Esophagus squamous epithelium (tissue), 5 donors: ENCODE measurements around the gene PNPLA8. TPM values are rescaled to one million over a fixed set of nuclear protein-coding genes. Genes with fewer than 3 reads are reported as not detected.
"Not testable (repeated sequence)": the region's sequence is repeated elsewhere in the genome, so short reads cannot be mapped to it uniquely, and the experiment has no call there.

Experiments
- DNase-seq: peaks from one replicate; lab custom pipeline; 2025; lab: John Stamatoyannopoulos, UW
- H3K27ac ChIP-seq, 4 donors: fragments of 200-600 bp; sonication (generic); one replicate each; pipeline ENCODE4 v1.5.1; 2016 to 2019; ENCODE audit warnings: mild to moderate bottlenecking in 1 of 4
- H3K27me3 ChIP-seq, 4 donors: fragments of 200-600 bp; sonication (generic); 1 replicate in 3 of 4; 2 replicates in 1 of 4; pipeline versions ENCODE4 v1.5.1 to v1.6.0; 2017 to 2021; ENCODE audit warnings: antibody characterized with exemption in 1 of 4
- H3K36me3 ChIP-seq, 3 donors: fragments of 200-600 bp; sonication (generic); one replicate each; pipeline ENCODE4 v1.5.1; 2016 to 2019
- H3K4me1 ChIP-seq, 3 donors: fragments of 200-600 bp; sonication (generic); one replicate each; pipeline ENCODE4 v1.5.1; 2017 to 2019
- H3K4me3 ChIP-seq, 4 donors: fragments of 200-600 bp; sonication (generic); 1 replicate in 3 of 4; 2 replicates in 1 of 4; pipeline ENCODE4 v1.5.1; 2016 to 2019; ENCODE audit warnings: mild to moderate bottlenecking in 2 of 4, moderate library complexity in 1 of 4
- H3K9me3 ChIP-seq, 3 donors: fragments of 200-600 bp; sonication (generic); one replicate each; pipeline ENCODE4 v1.5.1; 2016 to 2019
- CTCF ChIP-seq, 6 experiments: fragments of 450-650 bp in 4 of 6; fragments of 200-600 bp in 2 of 6; sonication (generic) in 2 of 6; IDR thresholded peaks; one replicate each; pipeline ENCODE4 v1.5.1; 2016 to 2019; ENCODE audit warnings: antibody characterized with exemption in 6 of 6, mild to moderate bottlenecking in 4 of 6, moderate library complexity in 4 of 6
- POLR2A ChIP-seq, 4 donors: fragments of 450-650 bp; IDR thresholded peaks; one replicate each; pipeline ENCODE4 v1.6.1; 2017; ENCODE audit warnings: antibody characterized with exemption in 4 of 4, mild to moderate bottlenecking in 4 of 4, moderate library complexity in 3 of 4
- WGBS, 2 donors: methylation state at CpG; one replicate each; pipeline ENCODE4 v1.1.5; 2018; 5-methylcytosine and 5-hydroxymethylcytosine counted together
- intact Hi-C: fragments of 100-400 bp; cut with DNase I; formaldehyde crosslinking; loops from one replicate; pipeline ENCODE4 v1.15.0; 2022
- total RNA-seq, 4 donors: library from RNA; depleted of rRNA; stranded (reverse); fragments of >200 nt; gene quantifications; one replicate each; pipeline ENCODE4 v1.1.0, GENCODE V29; 2016
- donor health status: DM: yes; HTN: yes; CAD: no.

Gene PNPLA8
- total RNA-seq, 4 donors from 2014 or later, result 15.8 to 30.7 (median 25.7) TPM

GRCh38 chr7:108479118-108479517 lies 46.8 kb downstream of the PNPLA8 start:
- TF ChIP-seq POLR2A (IDR thresholded peaks at IDR 0.05) (no peak), CTCF (IDR thresholded peaks at IDR 0.05) (no peak)
- DNase-seq, result no peak
- Histone ChIP-seq H3K36me3 (peaks cover 0 to 67% (median 6%) of the 10 kb centered on the region in 3 donors), H3K27me3 (no peaks in the 10 kb centered on the region), H3K4me3 (no peak overlapping the region), H3K9me3 (no peaks in the 10 kb centered on the region), H3K4me1 (no peaks in the 10 kb centered on the region), H3K27ac (no peak overlapping the region)
- intact Hi-C loops, result no loop called here
- WGBS, 2 donors, result 81 to 91% methylated on average over 5 of the region's 5 CpGs

- intact Hi-C loops, result loop anchor here (10.0 kb wide), 1 partner anchor 283 kb away; no protein-coding TSS in a partner anchor
- Histone ChIP-seq H3K36me3 (peaks cover 0 to 23% (median 0%) of the 10 kb centered on the region in 3 donors), H3K9me3 (no peaks in the 10 kb centered on the region), H3K4me1 (no peaks in the 10 kb centered on the region), H3K27ac (no peak overlapping the region), H3K27me3 (no peaks in the 10 kb centered on the region), H3K4me3 (no peak overlapping the region)
- DNase-seq, result no peak
- WGBS, 2 donors, result 55 to 56% methylated on average over 3 to 4 of the region's 4 CpGs
- TF ChIP-seq CTCF (IDR thresholded peaks at IDR 0.05) (no peak), POLR2A (IDR thresholded peaks at IDR 0.05) (no peak)
Observed at GRCh38 chr7:108468246-108468645, 57.7 kb downstream of the PNPLA8 start.

GRCh38 chr7:108467391-108467790 lies 58.5 kb downstream of the PNPLA8 start:
- TF ChIP-seq POLR2A (IDR thresholded peaks at IDR 0.05), result no peak
- no peak for TF ChIP-seq CTCF (IDR thresholded peaks at IDR 0.05)
- intact Hi-C loops, result loop anchor here (10.0 kb wide), 1 partner anchor 283 kb away; no protein-coding TSS in a partner anchor
- Histone ChIP-seq H3K27ac (no peak overlapping the region), H3K4me3 (no peak overlapping the region), H3K36me3 (peaks cover 0 to 16% (median 0%) of the 10 kb centered on the region in 3 donors), H3K27me3 (no peaks in the 10 kb centered on the region), H3K4me1 (no peaks in the 10 kb centered on the region), H3K9me3 (no peaks in the 10 kb centered on the region)
- WGBS, 2 donors, result 27 to 45% methylated on average over 2 of the region's 2 CpGs
- DNase-seq, result no peak

- WGBS, 2 donors, result 86 to 87% methylated on average over 2 of the region's 2 CpGs
- not testable (repeated sequence) for H3K27me3 ChIP-seq, H3K4me1 ChIP-seq, H3K4me3 ChIP-seq, H3K9me3 ChIP-seq, DNase-seq, H3K27ac ChIP-seq, H3K36me3 ChIP-seq
- intact Hi-C loops, result loop anchor here (10.0 kb wide), 1 partner anchor 282 kb away; no protein-coding TSS in a partner anchor
Observed at GRCh38 chr7:108466322-108466721, 59.6 kb downstream of the PNPLA8 start.

- H3K27ac ChIP-seq, result no peak overlapping the region
Observed at GRCh38 chr7:108464743-108465142, 61.2 kb downstream of the PNPLA8 start.

More at GRCh38 chr7:108464743-108465142, 61.2 kb downstream of the PNPLA8 start:
- no peaks in the 10 kb centered on the region for H3K4me1 ChIP-seq
- H3K27me3 ChIP-seq, result peaks cover 0 to 4% (median 0%) of the 10 kb centered on the region in 4 donors
- TF ChIP-seq CTCF (IDR thresholded peaks at IDR 0.05) (no peak), POLR2A (IDR thresholded peaks at IDR 0.05) (no peak)
- no peak overlapping the region for H3K4me3 ChIP-seq
- no peaks in the 10 kb centered on the region for H3K36me3 ChIP-seq
- intact Hi-C loops, result loop anchor here (10.0 kb wide), 1 partner anchor 280 kb away; no protein-coding TSS in a partner anchor
- no peaks in the 10 kb centered on the region for H3K9me3 ChIP-seq
- 88 to 93% methylated on average over 2 of the region's 2 CpGs for WGBS, 2 donors
- DNase-seq, result no peak
